ENCODE results near the gene ARMC2. TPM values are rescaled to one million over a fixed set of nuclear protein-coding genes. Genes with fewer than 3 reads are reported as not detected.

Gene ARMC2
- total RNA-seq, 1 experiment from 2014 or later = 12.6 TPM

GRCh38 chr6:108869876-108870275 is 21.7 kb downstream of the ARMC2 start:
- BruUV-seq (replicated peaks) = no TSS peak

GRCh38 chr6:108870357-108870756 is 22.1 kb downstream of the ARMC2 start:
- DNase-seq (ENCODE audit: low spot score) = no peak
- ChIA-PET CTCF (no interaction called here), POLR2A (ENCODE audit: low non-redundant PET) (no interaction called here)
- Histone ChIP-seq H3K27ac (ENCODE audit: low read depth, low read length, poor library complexity, severe bottlenecking) (no peak overlapping the region), H3K36me3 (ENCODE audit: insufficient read depth, low read length, poor library complexity, severe bottlenecking) (no peaks in the 10 kb centered on the region), H3K9me3 (ENCODE audit: low read depth, low read length, poor library complexity, severe bottlenecking) (no peaks in the 10 kb centered on the region), H3K27me3 (replicated peaks; ENCODE audit: insufficient read depth, low read depth, low read length, poor library complexity) (no peaks in the 10 kb centered on the region), H3K4me3 (ENCODE audit: low read depth, low read length, poor library complexity, severe bottlenecking) (no peak overlapping the region), H3K4me1 (ENCODE audit: insufficient read depth, low read length, poor library complexity, severe bottlenecking) (peaks cover 10% of the 10 kb centered on the region)
- intact Hi-C loops (cut with micrococcal nuclease; ENCODE audit: unreplicated experiment) = no loop called here
- TF ChIP-seq EZH2 (IDR thresholded peaks at IDR 0.05; ENCODE audit: borderline replicate concordance, low read depth, low read length, poor library complexity, severe bottlenecking) (no peak), CTCF (conservative IDR thresholded peaks at IDR 0.05; ENCODE audit: low read depth, low read length) (no peak)
- no TSS peak for BruUV-seq (replicated peaks)

More at GRCh38 chr6:108869876-108870275, 21.7 kb downstream of the ARMC2 start:
- CTCF ChIA-PET = no interaction called here
- DNase-seq (ENCODE audit: low spot score) = no peak
- intact Hi-C loops (cut with micrococcal nuclease; ENCODE audit: unreplicated experiment) = no loop called here
- H3K9me3 ChIP-seq (ENCODE audit: low read depth, low read length, poor library complexity, severe bottlenecking) = no peaks in the 10 kb centered on the region
- peaks cover 13% of the 10 kb centered on the region for H3K4me1 ChIP-seq (ENCODE audit: insufficient read depth, low read length, poor library complexity, severe bottlenecking)
- H3K27ac ChIP-seq (ENCODE audit: low read depth, low read length, poor library complexity, severe bottlenecking) = no peak overlapping the region
- POLR2A ChIA-PET (ENCODE audit: low non-redundant PET) = no interaction called here
- H3K4me3 ChIP-seq (ENCODE audit: low read depth, low read length, poor library complexity, severe bottlenecking) = no peak overlapping the region
- no peaks in the 10 kb centered on the region for H3K36me3 ChIP-seq (ENCODE audit: insufficient read depth, low read length, poor library complexity, severe bottlenecking)
- H3K27me3 ChIP-seq (replicated peaks; ENCODE audit: insufficient read depth, low read depth, low read length, poor library complexity) = no peaks in the 10 kb centered on the region
- TF ChIP-seq EZH2 (IDR thresholded peaks at IDR 0.05; ENCODE audit: borderline replicate concordance, low read depth, low read length, poor library complexity, severe bottlenecking) (no peak), CTCF (conservative IDR thresholded peaks at IDR 0.05; ENCODE audit: low read depth, low read length) (no peak)

- no TSS peak for BruUV-seq (replicated peaks)
- H3K4me3 ChIP-seq (ENCODE audit: low read depth, low read length, poor library complexity, severe bottlenecking) = no peak overlapping the region
- no peak for TF ChIP-seq EZH2 (IDR thresholded peaks at IDR 0.05; ENCODE audit: borderline replicate concordance, low read depth, low read length, poor library complexity, severe bottlenecking)
- intact Hi-C loops (cut with micrococcal nuclease; ENCODE audit: unreplicated experiment) = no loop called here
- ChIA-PET CTCF (no interaction called here), POLR2A (ENCODE audit: low non-redundant PET) (no interaction called here)
- DNase-seq (ENCODE audit: low spot score) = no peak
- H3K27ac ChIP-seq (ENCODE audit: low read depth, low read length, poor library complexity, severe bottlenecking) = no peak overlapping the region
- no peaks in the 10 kb centered on the region for H3K27me3 ChIP-seq (replicated peaks; ENCODE audit: insufficient read depth, low read depth, low read length, poor library complexity)
- peaks cover 3% of the 10 kb centered on the region for H3K36me3 ChIP-seq (ENCODE audit: insufficient read depth, low read length, poor library complexity, severe bottlenecking)
- H3K4me1 ChIP-seq (ENCODE audit: insufficient read depth, low read length, poor library complexity, severe bottlenecking) = no peaks in the 10 kb centered on the region
- no peaks in the 10 kb centered on the region for H3K9me3 ChIP-seq (ENCODE audit: low read depth, low read length, poor library complexity, severe bottlenecking)
Observed at GRCh38 chr6:108872141-108872557, 23.9 kb downstream of the ARMC2 start.

- BruUV-seq (replicated peaks) = no TSS peak
- Histone ChIP-seq H3K9me3 (ENCODE audit: low read depth, low read length, poor library complexity, severe bottlenecking) (no peaks in the 10 kb centered on the region), H3K4me1 (ENCODE audit: insufficient read depth, low read length, poor library complexity, severe bottlenecking) (no peaks in the 10 kb centered on the region), H3K4me3 (ENCODE audit: low read depth, low read length, poor library complexity, severe bottlenecking) (no peak overlapping the region), H3K27me3 (replicated peaks; ENCODE audit: insufficient read depth, low read depth, low read length, poor library complexity) (no peaks in the 10 kb centered on the region), H3K27ac (ENCODE audit: low read depth, low read length, poor library complexity, severe bottlenecking) (no peak overlapping the region), H3K36me3 (ENCODE audit: insufficient read depth, low read length, poor library complexity, severe bottlenecking) (peaks cover 3% of the 10 kb centered on the region)
- ChIA-PET CTCF (no interaction called here), POLR2A (ENCODE audit: low non-redundant PET) (no interaction called here)
- DNase-seq (ENCODE audit: low spot score) = no peak
- intact Hi-C loops (cut with micrococcal nuclease; ENCODE audit: unreplicated experiment) = no loop called here
- TF ChIP-seq CTCF (conservative IDR thresholded peaks at IDR 0.05; ENCODE audit: low read depth, low read length) (no peak), EZH2 (IDR thresholded peaks at IDR 0.05; ENCODE audit: borderline replicate concordance, low read depth, low read length, poor library complexity, severe bottlenecking) (no peak)
Observed at GRCh38 chr6:108872575-108872974, 24.4 kb downstream of the ARMC2 start.
